GM21526 (cell line): ENCODE data around the gene GPRC5C.
A peak's percentile ranks its signal among the peaks of the same experiment; 100 is the strongest.
"Not testable (repeated sequence)": the region's sequence is repeated elsewhere in the genome, so short reads cannot be mapped to it uniquely, and the experiment has no call there.

Experiments
- ATAC-seq: cut with Tn5 transposase; IDR thresholded peaks from one replicate; pipeline ENCODE4 v1.9.1; 2021; ENCODE audit warnings: moderate library complexity; ENCODE audit not compliant: unreplicated experiment, low FRiP score

Gene GPRC5C

GRCh38 chr17:74466111-74466827, 34.4 kb downstream of the GPRC5C start, which contains the start of gene CD300A:
Gene CD300A, plus strand, starts transcription at chr17:74466634. Its CDS starts 70 bp downstream, at chr17:74466704.
- no peak for ATAC-seq

- no peak for ATAC-seq
Measured at GRCh38 chr17:74466828-74467184, 34.9 kb downstream of the GPRC5C start.

GRCh38 chr17:74467221-74467951, 35.5 kb downstream of the GPRC5C start:
- ATAC-seq: peak; percentile 55

- ATAC-seq: no peak
Measured at GRCh38 chr17:74471341-74471740, 39.5 kb downstream of the GPRC5C start.

GRCh38 chr17:74472890-74473289, 41.0 kb downstream of the GPRC5C start:
- ATAC-seq: no peak

- no peak for ATAC-seq
Measured at GRCh38 chr17:74473294-74473693, 41.4 kb downstream of the GPRC5C start.

GRCh38 chr17:74474043-74474792, 42.3 kb downstream of the GPRC5C start:
- ATAC-seq: no peak

GRCh38 chr17:74475189-74475588, 43.3 kb downstream of the GPRC5C start:
- ATAC-seq: no peak

- ATAC-seq: no peak
Measured at GRCh38 chr17:74477411-74477810, 45.5 kb downstream of the GPRC5C start.

GRCh38 chr17:74478420-74479100, 46.7 kb downstream of the GPRC5C start:
- ATAC-seq: no peak

- ATAC-seq: no peak
Measured at GRCh38 chr17:74480290-74480689, 48.4 kb downstream of the GPRC5C start.

GRCh38 chr17:74481621-74482020, 49.7 kb downstream of the GPRC5C start:
- ATAC-seq: no peak

GRCh38 chr17:74484066-74484465, 52.2 kb downstream of the GPRC5C start:
- ATAC-seq: no peak

GRCh38 chr17:74485022-74485743, 53.3 kb downstream of the GPRC5C start:
- no peak for ATAC-seq

- ATAC-seq: no peak
Measured at GRCh38 chr17:74485841-74486240, 54.0 kb downstream of the GPRC5C start.

GRCh38 chr17:74488276-74488675, 56.4 kb downstream of the GPRC5C start:
- not testable (repeated sequence) for ATAC-seq

- no peak for ATAC-seq
Measured at GRCh38 chr17:74490716-74491115, 58.8 kb downstream of the GPRC5C start.

GRCh38 chr17:74491626-74492025, 59.7 kb downstream of the GPRC5C start:
- ATAC-seq: no peak

GRCh38 chr17:74493331-74493833, 61.5 kb downstream of the GPRC5C start:
- ATAC-seq: no peak
